Activated naive CD8-positive, alpha-beta T cell treated with anti-CD3 and anti-CD28 coated beads, Interleukin-2, amount 50 U/mL, for 16 hours (primary cell): ENCODE results near the gene HSD3B1.

Source experiments
- DNase-seq: peaks from one replicate; pipeline ENCODE4 v3.0.0-alpha.2; 2020; ENCODE audit warnings: low read depth, low spot score

The HSD3B1 gene

DNA sequence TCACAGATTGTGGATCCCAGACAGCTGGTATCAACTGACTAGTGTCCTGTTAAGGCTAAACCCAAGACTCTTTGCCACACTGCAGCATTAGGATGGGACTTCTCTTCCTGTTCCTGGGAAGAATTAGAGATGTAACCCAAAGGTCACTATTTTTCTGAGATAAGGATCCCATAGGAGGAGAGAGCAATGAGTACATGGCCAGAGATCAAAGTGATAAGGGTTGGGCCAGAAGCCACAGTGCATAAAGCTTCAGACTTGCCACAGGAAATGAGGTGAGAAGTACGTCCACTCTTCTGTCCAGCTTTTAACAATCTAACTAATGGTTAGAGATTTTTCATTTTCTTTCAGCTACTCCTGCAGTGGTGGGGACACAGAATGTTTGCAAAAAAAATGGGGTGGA lies at the start of gene HSD3B1:
TSS of gene HSD3B1 (plus strand) at position 270 of the 400 bp plus-strand sequence. CDS start 267 bp downstream, outside the sequence.
- no peak for DNase-seq

- no peak for DNase-seq
Measured at GRCh38 chr1:119462964-119463363, 44.0 kb upstream of the HSD3B1 start.

- no peak for DNase-seq
Measured at GRCh38 chr1:119463569-119463968, 43.4 kb upstream of the HSD3B1 start.

DNA sequence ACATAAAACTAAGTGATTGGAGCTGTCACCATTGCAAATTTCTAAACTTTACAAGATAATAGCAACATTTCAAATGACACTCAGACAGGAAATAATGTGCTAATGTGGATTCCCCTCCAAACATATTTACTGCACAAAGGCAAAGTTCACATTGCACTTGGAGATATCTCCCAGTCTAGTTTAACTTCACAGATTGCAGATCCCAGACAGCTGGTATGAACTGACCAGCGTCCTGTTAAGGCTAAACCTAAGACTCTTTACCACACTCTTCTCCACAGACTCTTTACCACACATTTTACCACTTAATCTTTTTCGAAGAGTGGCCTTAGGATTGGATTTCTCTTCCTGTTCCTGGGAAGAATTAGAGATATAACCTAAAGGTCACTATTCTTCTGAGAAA lies 40.6 kb upstream of the HSD3B1 start:
- DNase-seq, result no peak

GRCh38 chr1:119467219-119467618 lies 39.8 kb upstream of the HSD3B1 start:
- no peak for DNase-seq

- no peak for DNase-seq
Measured at GRCh38 chr1:119467857-119468668, 38.9 kb upstream of the HSD3B1 start.

GRCh38 chr1:119469741-119470140 lies 37.3 kb upstream of the HSD3B1 start:
- DNase-seq, result no peak

DNA sequence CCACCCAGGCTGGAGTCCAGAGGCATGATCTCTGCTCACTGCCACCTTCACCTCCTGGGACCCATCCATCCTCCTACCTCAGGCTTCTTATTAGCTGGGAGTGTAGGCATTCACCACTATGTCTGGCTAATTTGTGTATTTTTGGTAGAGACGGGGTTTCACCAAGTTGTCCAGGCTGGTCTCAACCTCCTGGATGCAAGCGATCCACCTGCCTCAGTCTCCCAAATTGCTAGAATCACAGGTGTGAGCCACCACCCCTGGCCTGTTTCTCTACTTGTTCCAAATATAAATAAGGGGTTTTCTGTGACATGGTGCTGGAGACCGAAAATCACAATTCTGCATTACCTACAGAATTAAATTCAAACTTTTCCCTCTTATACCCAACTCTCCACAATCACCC lies 36.6 kb upstream of the HSD3B1 start:
- no peak for DNase-seq

DNA sequence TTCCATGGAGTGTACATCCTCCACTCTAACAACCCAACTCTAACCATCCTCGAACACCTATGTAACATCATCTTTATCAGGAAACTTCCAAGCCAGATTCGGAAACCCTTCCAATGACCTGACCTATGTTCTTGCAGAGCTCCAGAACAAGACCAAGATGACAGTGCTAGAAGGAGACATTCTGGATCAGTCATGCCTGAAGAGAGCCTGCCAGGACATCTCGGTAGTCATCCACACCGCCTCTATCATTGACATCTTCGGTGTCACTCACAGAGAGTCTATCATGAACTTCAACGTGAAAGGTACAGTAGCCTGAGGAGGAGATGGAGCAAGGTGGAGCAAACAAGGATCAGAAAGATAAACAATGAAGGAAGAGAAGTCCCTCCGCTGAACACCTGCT lies 36.1 kb upstream of the HSD3B1 start:
- no peak for DNase-seq

GRCh38 chr1:119471566-119471965 lies 35.4 kb upstream of the HSD3B1 start:
- no peak for DNase-seq

DNA sequence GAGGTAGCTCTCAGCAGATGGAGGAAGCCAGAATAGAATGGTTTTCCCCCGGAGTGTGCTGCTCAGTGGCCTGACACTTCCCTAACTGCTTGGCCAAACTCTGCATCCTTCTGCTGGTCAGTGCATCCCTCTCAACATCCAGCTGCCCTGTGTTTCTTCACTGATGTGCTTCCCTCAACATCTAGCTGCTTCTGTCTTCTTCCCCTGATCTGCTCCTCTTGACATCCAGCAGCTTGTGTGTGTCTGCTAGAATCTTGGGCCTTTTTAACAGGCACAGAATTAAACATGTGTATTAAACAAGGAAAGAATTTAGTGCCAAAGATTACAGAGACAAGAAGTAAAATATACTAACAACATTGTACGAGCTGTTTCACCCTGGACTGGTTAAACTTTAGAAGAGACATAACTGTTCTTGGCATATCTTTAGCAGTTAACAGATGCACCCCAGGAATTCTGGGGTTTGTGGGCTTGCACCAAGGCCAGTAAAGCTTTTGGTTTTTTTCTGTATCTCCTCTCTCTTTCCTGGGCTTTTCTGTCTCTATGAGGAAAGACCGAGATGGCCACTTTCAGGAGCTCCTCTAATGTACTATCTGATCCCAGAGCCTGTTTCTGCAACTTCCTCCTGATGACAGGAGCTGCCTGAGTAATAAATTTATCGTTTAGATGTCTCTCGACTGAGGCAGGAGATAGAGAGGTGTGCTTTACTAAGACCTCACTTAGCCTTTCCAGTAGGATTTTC lies 34.8 kb upstream of the HSD3B1 start:
- DNase-seq, result no peak

DNA sequence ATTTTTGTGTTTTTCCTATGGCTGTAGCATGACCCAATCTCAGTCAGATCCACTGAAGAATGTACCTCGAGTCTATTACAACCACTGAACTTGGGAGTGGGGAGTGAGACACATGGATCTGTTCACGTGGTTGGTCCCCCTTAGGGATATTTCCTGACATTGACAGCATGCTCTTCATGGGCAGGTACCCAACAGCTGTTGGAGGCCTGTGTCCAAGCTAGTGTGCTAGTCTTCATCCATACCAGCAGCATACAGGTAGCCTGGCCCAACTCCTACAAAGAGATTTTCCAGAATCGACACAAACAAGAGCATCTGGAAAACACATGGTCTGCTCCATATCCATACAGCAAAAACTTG lies 34.2 kb upstream of the HSD3B1 start:
- DNase-seq, result no peak

- DNase-seq, result no peak
Measured at GRCh38 chr1:119475866-119476439, 31.1 kb upstream of the HSD3B1 start.

GRCh38 chr1:119477710-119478109 lies 29.3 kb upstream of the HSD3B1 start:
- DNase-seq, result no peak

- DNase-seq, result no peak
Measured at GRCh38 chr1:119480175-119480574, 26.8 kb upstream of the HSD3B1 start.

DNA sequence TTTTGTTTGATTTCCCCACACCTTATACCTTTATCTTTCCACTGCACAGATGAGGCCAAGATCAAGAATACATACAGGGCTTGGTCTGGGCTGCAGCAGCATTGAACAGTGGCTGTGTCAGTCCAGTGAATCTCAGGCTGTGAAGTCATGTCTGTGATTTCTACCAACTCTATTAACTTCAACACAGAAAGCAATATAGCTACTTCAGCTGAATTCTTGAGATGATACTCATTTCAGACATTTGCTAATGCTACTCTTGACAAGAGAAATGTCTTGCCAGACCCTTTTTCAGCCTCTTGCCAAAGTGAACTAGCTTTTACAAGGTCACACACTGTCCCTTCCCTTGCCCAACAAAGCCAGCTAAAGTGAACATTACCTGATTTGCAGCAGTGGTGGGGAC lies 25.1 kb upstream of the HSD3B1 start:
- no peak for DNase-seq

DNA sequence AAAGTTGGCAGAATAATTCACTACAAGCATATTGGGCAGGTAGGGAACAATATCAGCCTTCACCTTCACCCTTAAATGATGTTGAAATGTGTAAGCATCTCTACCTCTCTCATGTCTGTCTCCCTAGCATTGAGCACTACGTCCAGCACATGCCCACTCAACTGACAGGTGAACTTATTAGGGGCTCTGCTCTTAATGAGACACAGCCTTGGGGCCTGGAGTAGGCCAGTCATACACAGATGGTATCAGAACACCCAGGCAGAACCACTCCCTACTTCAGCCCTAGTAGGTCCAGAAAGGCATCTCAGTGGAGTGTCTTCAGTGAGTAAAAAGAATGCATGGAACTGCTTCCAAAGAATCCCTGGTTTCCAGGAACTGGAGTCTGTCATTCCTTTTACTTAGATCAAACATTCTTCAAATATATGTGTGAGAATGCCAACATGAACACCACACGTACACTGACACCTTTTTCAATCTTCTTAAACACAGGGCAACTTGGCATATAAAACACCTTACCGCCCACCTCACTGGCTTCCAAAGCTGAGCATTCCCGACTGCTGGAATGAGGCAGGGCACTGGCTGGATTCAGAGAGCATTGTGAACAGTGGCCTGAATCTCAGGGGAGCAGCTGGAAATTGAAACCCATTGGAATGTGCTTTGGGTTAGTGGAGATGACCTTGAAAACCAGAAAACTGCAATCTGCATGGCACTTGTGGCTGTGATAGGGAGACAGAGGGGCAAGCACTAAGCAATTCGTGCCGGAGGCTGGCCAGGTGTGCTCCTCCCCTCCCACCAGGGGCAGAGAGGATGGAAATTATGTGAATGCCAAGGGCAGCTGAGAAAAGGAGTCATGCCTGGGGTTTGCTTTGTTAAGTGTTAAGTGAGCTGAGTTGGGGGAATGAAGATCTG lies 24.2 kb upstream of the HSD3B1 start:
- DNase-seq, result no peak

- no peak for DNase-seq
Measured at GRCh38 chr1:119483441-119484200, 23.4 kb upstream of the HSD3B1 start.

GRCh38 chr1:119485201-119485600 lies 21.8 kb upstream of the HSD3B1 start:
- DNase-seq, result no peak

GRCh38 chr1:119488216-119488615 lies 18.8 kb upstream of the HSD3B1 start:
- DNase-seq, result no peak

DNA sequence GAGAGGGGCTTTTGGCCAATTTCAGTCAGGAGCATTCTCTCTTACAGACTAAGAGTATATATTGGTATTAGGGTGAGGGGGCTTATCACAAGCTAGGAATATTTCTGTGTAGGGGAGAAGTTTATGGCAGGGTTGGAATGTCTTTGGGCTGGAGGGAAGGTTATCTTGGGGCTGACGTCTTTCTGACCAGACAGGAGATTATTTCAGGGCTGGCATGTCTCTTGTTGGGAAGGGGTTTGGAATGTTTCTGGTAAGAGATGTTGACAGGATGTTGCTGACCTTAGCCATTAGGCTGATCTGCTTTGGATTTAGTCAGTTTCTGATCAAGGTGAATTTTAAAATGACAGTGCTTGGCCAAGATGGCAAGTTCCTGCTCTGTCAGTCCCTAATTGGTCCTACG lies 17.8 kb upstream of the HSD3B1 start:
- no peak for DNase-seq
